Central memory CD4-positive, alpha-beta T cell (primary cell): ENCODE results near the gene PCSK6.

Experiments used
- DNase-seq: peaks from one replicate; pipeline ENCODE4 v3.0.0; 2022

PCSK6 gene

GRCh38 chr15:101444807-101445508, 44.5 kb downstream of the PCSK6 start:
- DNase-seq = no peak

DNA sequence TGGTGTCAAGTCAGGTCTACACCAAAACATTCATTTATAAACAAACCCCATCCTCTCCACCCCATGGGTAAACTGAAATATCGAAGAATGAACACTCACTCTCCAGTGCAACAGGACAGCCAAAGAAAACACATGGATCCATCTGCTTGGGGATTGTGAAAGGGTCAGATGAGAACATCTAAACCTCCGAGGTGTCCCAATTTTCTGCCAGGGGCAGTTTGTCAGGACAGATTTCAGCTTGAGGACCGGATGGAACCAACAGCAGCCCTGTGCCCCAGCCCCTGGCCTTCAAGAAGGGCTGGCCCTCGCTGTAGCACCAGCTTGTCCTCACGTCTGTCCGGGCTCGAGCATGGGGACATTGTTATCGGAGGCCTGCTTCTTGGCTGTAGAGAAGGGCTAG, 45.5 kb downstream of the PCSK6 start:
- DNase-seq = no peak

- no peak for DNase-seq
Measured at GRCh38 chr15:101442272-101442671, 47.2 kb downstream of the PCSK6 start.

- DNase-seq = no peak
Measured at GRCh38 chr15:101441696-101442095, 47.8 kb downstream of the PCSK6 start.

DNA sequence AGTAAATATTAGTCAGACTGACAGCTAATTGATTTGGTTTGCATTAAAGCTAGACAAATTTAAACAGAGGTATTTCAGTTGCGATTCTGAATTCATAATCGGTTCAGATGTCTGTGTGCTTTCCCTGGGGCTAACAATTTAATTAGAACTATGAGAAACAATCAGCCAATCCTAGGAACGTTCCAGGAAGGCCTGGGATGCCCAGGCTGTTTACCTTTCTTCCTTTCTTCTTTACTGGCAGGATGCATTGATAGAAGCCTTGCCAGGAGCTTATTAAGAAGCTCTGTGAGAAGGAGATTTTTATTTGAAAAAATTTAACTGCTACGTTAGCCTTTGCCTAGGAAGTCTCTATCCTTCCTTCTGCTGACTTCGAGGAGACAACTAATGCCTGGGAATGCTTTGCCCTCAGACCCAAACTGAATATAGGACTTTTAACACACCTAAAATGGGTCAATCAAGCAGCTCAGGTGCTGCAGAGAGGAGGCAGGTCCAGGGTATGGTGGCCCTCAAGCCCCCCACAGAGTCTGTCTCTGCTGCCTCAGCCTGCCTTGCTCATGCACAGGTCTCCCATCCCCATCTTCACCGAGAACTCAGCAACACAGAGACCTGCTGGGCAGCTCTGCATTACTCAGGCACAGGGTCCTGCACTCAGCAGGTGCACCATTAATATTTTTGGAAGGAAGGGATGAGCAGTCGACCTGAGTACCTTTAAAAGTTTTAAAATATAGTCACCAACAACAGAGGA, 48.5 kb downstream of the PCSK6 start:
- DNase-seq = no peak

GRCh38 chr15:101439920-101440319, 49.6 kb downstream of the PCSK6 start:
- DNase-seq = no peak

DNA sequence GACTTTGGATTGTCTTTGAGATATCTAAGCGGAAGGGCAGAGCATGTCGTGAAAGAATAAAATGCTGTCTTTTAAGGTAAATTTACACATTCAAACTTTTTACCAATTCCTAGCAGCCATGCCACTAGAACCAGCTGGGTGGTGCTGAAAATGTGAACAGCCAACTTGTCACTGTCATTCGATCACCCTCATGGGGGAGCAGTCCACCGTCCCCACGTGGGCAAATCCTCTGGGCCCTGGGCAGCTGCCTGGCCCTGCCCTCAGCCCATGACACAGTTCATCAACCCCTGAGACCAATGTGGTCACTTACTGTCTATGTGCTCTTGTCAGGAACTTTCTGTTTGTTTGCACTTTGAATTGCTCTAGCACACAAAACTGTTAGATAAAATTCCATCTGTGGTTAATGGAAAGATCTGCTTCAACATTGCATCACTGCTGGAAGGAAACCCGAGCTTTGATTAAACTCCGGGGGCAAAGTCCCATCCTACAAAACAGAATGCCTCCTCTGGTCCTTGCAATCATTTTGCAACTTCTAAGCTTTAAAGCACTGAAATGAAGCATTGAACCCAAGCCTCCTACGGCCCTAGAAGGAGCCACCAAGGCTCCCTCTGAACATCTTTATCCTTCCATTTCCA, 50.1 kb downstream of the PCSK6 start:
- no peak for DNase-seq

- DNase-seq = no peak
Measured at GRCh38 chr15:101438482-101439284, 50.8 kb downstream of the PCSK6 start.

GRCh38 chr15:101437618-101438481, 51.7 kb downstream of the PCSK6 start:
- no peak for DNase-seq

GRCh38 chr15:101437209-101437608, 52.3 kb downstream of the PCSK6 start:
- no peak for DNase-seq

DNA sequence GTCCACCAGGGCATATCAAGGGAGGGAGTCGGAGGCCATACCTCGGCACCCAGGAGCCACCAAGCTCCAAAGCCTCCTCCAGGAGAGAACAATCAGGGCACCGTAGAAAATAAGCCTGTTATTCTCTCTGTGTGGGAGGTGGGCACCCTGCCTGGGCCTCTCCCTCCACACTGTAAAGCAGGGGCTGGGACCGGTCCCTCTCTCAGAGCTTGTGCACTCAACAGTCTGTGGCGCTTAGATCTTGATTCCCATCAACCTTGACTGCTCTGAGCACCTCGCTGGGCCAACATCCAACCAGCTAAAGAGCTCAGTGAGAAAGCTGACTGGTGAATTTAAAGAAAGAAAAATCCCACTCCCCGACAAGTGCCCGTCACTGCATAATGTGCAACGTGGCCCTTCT, 53.0 kb downstream of the PCSK6 start:
- no peak for DNase-seq

DNA sequence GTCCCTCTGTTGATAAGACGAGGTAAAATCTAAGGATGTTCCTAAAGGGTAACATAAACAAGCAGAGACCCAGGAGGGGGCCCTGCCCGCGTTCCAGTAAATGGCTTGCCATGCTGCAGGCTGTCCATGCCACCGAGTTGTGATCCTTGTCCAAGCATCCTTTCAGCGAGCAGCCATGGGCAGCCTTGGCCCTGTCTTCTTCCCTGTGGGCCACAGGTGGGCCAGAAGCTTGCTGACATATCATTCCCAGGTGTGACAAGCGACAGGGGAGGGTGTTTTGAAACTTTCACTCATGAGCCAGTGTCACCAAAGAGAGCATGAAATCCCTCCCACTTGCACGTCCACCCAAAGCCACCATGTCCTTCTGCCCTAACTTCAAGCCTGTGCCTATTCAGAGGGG, 53.7 kb downstream of the PCSK6 start:
- no peak for DNase-seq

GRCh38 chr15:101434032-101434920, 55.2 kb downstream of the PCSK6 start:
- DNase-seq = no peak

GRCh38 chr15:101433396-101433795, 56.1 kb downstream of the PCSK6 start:
- no peak for DNase-seq

DNA sequence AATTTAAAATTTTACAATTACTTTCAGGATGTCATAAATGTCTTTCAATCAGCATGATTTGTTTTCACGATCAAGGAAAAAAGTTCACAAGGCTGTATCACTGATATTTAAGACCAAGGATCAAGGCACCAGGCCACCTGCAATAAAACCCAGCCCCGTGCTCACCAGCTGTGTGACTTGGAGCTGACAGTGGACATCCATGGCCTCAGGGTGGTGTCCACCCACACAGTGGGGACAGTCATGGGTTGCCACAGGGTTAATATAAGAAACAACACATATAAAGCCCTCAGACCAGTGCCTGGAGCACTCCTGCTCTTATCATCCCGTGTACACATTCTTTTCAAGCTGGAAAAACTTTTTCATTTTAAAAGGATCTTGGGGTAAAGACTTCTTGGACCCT, 56.5 kb downstream of the PCSK6 start:
- DNase-seq = no peak

GRCh38 chr15:101431748-101432147, 57.8 kb downstream of the PCSK6 start:
- no peak for DNase-seq

GRCh38 chr15:101431301-101431700, 58.2 kb downstream of the PCSK6 start:
- DNase-seq = no peak

GRCh38 chr15:101429646-101430045, 59.9 kb downstream of the PCSK6 start:
- DNase-seq = no peak

DNA sequence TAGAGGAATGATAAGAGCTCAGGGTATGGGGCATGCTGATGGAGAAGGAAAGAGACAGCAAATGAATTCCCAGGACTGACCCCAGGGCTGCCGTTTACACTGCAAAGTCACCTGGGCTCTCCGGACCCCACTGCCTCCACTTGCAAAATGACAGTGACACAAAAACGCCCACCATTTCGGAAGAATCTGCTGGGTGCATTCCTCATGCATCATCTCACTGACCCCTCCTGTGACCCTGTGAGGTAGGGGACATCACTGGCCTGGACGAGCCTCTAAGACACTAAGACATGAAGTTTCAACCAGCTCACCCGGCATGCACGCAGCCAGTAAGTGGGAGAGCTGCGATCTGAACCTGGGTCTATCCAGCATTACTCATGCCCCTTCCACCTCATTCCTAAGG, 60.3 kb downstream of the PCSK6 start:
- DNase-seq = no peak

GRCh38 chr15:101428758-101429157, 60.7 kb downstream of the PCSK6 start:
- DNase-seq = no peak
